Measurements from ENCODE around the gene METRNL.
"Not testable (repeated sequence)": the region's sequence is repeated elsewhere in the genome, so short reads cannot be mapped to it uniquely, and the experiment has no call there.

- TF ChIP-seq CTCF (IDR thresholded peaks at IDR 0.05; ENCODE audit: low read depth, low read length, poor library complexity, severe bottlenecking); EZH2phosphoT487 (IDR thresholded peaks at IDR 0.05; ENCODE audit: borderline replicate concordance, low read length): not testable (repeated sequence)
Observed at GRCh38 chr17:83140249-83140566, 60.8 kb downstream of the METRNL start.
